HUES48 (cell line): ENCODE data around the gene EPN3.

Experiments
- H3K27ac ChIP-seq: one replicate; pipeline ENCODE4 v1.7.0; 2013; ENCODE audit warnings: low read depth, low read length, inconsistent platforms
- H3K27me3 ChIP-seq: 2 replicates; pipeline ENCODE4 v1.6.1; 2013; ENCODE audit warnings: mild to moderate bottlenecking, low read length; ENCODE audit not compliant: control insufficient read depth, insufficient read depth
- H3K36me3 ChIP-seq: 2 replicates; pipeline ENCODE4 v1.6.1; 2013; ENCODE audit warnings: low read length; ENCODE audit not compliant: control insufficient read depth, insufficient read depth
- H3K4me1 ChIP-seq: 2 replicates; pipeline ENCODE4 v1.6.1; 2013; ENCODE audit warnings: mild to moderate bottlenecking, low read length; ENCODE audit not compliant: control insufficient read depth, insufficient read depth
- H3K4me3 ChIP-seq: 2 replicates; pipeline ENCODE4 v1.5.1; 2013; ENCODE audit warnings: mild to moderate bottlenecking, low read depth, low read length
- H3K9ac ChIP-seq: 2 replicates; pipeline ENCODE4 v1.6.1; 2013; ENCODE audit warnings: mild to moderate bottlenecking, low read depth, low read length, moderate library complexity
- H3K9me3 ChIP-seq: 2 replicates; pipeline ENCODE4 v1.6.1; 2013; ENCODE audit warnings: low read length; ENCODE audit not compliant: control insufficient read depth, insufficient read depth

The EPN3 gene

GRCh38 chr17:50513495-50513894 is 19.0 kb upstream of the EPN3 start:
- Histone ChIP-seq H3K27ac (no peak overlapping the region), H3K9me3 (no peaks in the 10 kb centered on the region), H3K27me3 (no peaks in the 10 kb centered on the region; the same call in 1 of the 2 replicates), H3K4me3 (no peak overlapping the region), H3K36me3 (no peaks in the 10 kb centered on the region), H3K9ac (no peak overlapping the region), H3K4me1 (peaks cover 4% of the 10 kb centered on the region; the same call in 1 of the 2 replicates)

GRCh38 chr17:50514388-50514787 is 18.1 kb upstream of the EPN3 start:
- Histone ChIP-seq H3K4me3 (no peak overlapping the region), H3K4me1 (no peaks in the 10 kb centered on the region), H3K27ac (no peak overlapping the region), H3K9me3 (no peaks in the 10 kb centered on the region), H3K27me3 (no peaks in the 10 kb centered on the region; the same call in 1 of the 2 replicates), H3K36me3 (no peaks in the 10 kb centered on the region), H3K9ac (no peak overlapping the region)

GRCh38 chr17:50514936-50515702 is 17.4 kb upstream of the EPN3 start:
- Histone ChIP-seq H3K4me3 (no peak overlapping the region), H3K36me3 (no peaks in the 10 kb centered on the region), H3K4me1 (no peaks in the 10 kb centered on the region), H3K9ac (no peak overlapping the region), H3K27me3 (no peaks in the 10 kb centered on the region; the same call in 1 of the 2 replicates), H3K9me3 (no peaks in the 10 kb centered on the region), H3K27ac (no peak overlapping the region)

- Histone ChIP-seq H3K4me3 (no peak overlapping the region), H3K27ac (no peak overlapping the region), H3K4me1 (no peaks in the 10 kb centered on the region), H3K27me3 (no peaks in the 10 kb centered on the region; the same call in 1 of the 2 replicates), H3K9me3 (no peaks in the 10 kb centered on the region), H3K9ac (no peak overlapping the region), H3K36me3 (no peaks in the 10 kb centered on the region)
Measured at GRCh38 chr17:50517011-50517410, 15.5 kb upstream of the EPN3 start.

- H3K27ac ChIP-seq, result no peak overlapping the region
- H3K4me1 ChIP-seq, result no peaks in the 10 kb centered on the region
- H3K9me3 ChIP-seq, result no peaks in the 10 kb centered on the region
- no peaks in the 10 kb centered on the region for H3K36me3 ChIP-seq
- no peaks in the 10 kb centered on the region; the same call in 1 of the 2 replicates for H3K27me3 ChIP-seq
- no peak overlapping the region for H3K4me3 ChIP-seq
- no peak overlapping the region for H3K9ac ChIP-seq
Measured at GRCh38 chr17:50517504-50518383, 14.8 kb upstream of the EPN3 start.

- no peak overlapping the region for H3K9ac ChIP-seq
- no peaks in the 10 kb centered on the region for H3K4me1 ChIP-seq
- no peak overlapping the region for H3K4me3 ChIP-seq
- no peak overlapping the region for H3K27ac ChIP-seq
- H3K36me3 ChIP-seq, result no peaks in the 10 kb centered on the region
- no peaks in the 10 kb centered on the region for H3K9me3 ChIP-seq
- no peaks in the 10 kb centered on the region; the same call in 1 of the 2 replicates for H3K27me3 ChIP-seq
Measured at GRCh38 chr17:50518384-50519023, 14.0 kb upstream of the EPN3 start.

- no peaks in the 10 kb centered on the region; the same call in 1 of the 2 replicates for H3K27me3 ChIP-seq
- H3K4me3 ChIP-seq, result no peak overlapping the region
- H3K4me1 ChIP-seq, result no peaks in the 10 kb centered on the region
- no peak overlapping the region for H3K27ac ChIP-seq
- no peaks in the 10 kb centered on the region for H3K36me3 ChIP-seq
- no peaks in the 10 kb centered on the region for H3K9me3 ChIP-seq
- H3K9ac ChIP-seq, result no peak overlapping the region
Measured at GRCh38 chr17:50519141-50519834, 13.2 kb upstream of the EPN3 start.

GRCh38 chr17:50520483-50520882 is 12.1 kb upstream of the EPN3 start:
- Histone ChIP-seq H3K4me1 (no peaks in the 10 kb centered on the region), H3K36me3 (no peaks in the 10 kb centered on the region), H3K27ac (no peak overlapping the region), H3K4me3 (no peak overlapping the region), H3K9me3 (no peaks in the 10 kb centered on the region), H3K27me3 (no peaks in the 10 kb centered on the region; the same call in 1 of the 2 replicates), H3K9ac (no peak overlapping the region)

- Histone ChIP-seq H3K36me3 (no peaks in the 10 kb centered on the region), H3K4me1 (no peaks in the 10 kb centered on the region), H3K9ac (no peak overlapping the region), H3K27me3 (no peaks in the 10 kb centered on the region; the same call in 1 of the 2 replicates), H3K4me3 (no peak overlapping the region), H3K27ac (no peak overlapping the region), H3K9me3 (no peaks in the 10 kb centered on the region)
Measured at GRCh38 chr17:50521514-50521913, 11.0 kb upstream of the EPN3 start.

- no peak overlapping the region for H3K4me3 ChIP-seq
- H3K36me3 ChIP-seq, result no peaks in the 10 kb centered on the region
- no peak overlapping the region for H3K27ac ChIP-seq
- H3K9me3 ChIP-seq, result no peaks in the 10 kb centered on the region
- no peaks in the 10 kb centered on the region for H3K4me1 ChIP-seq
- no peak overlapping the region for H3K9ac ChIP-seq
- H3K27me3 ChIP-seq, result no peaks in the 10 kb centered on the region
Measured at GRCh38 chr17:50522766-50523165, 9.8 kb upstream of the EPN3 start.
